HPDE6-E6E7 (cell line): ENCODE data around the gene CCDC191.

Source experiments
- DNase-seq: peaks from one replicate; pipeline ENCODE4 v3.0.0; 2011; ENCODE audit warnings: missing footprints; ENCODE audit errors: extremely low spot score

CCDC191 gene, protein sequence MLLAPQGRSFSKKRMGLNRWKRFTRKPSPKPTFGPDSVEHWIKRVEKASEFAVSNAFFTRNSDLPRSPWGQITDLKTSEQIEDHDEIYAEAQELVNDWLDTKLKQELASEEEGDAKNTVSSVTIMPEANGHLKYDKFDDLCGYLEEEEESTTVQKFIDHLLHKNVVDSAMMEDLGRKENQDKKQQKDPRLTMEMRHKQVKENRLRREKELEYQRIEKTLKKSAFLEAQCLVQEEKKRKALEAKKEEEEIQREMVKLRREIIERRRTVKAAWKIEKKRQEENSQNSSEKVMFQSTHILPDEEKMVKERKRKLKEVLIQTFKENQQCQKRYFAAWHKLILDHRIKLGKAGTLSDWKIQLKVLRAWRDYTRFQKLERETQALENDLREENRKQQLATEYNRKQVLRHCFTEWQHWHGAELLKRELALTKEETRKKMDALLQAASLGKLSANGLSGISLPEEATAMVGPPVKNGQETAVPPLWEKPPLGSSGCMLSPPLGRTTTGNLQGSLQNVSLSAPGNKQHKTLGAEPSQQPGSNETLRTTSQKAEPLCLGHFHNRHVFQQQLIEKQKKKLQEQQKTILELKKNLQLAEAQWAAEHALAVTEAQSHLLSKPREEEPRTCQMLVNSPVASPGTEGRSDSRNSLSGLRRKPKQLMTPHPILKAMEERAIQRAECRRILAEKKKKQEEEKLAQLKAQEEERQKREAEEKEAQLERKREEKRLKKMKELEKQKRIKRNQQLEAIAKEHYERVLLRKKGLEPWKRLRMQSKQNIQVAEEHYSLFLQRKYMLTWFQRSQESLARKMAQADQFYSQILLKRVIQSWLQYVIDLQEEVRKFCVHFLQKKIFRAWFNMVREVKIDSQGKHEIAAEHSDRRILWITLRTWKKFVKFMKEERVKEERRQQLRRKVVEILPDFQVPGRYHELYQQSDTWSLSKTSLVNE

DNA sequence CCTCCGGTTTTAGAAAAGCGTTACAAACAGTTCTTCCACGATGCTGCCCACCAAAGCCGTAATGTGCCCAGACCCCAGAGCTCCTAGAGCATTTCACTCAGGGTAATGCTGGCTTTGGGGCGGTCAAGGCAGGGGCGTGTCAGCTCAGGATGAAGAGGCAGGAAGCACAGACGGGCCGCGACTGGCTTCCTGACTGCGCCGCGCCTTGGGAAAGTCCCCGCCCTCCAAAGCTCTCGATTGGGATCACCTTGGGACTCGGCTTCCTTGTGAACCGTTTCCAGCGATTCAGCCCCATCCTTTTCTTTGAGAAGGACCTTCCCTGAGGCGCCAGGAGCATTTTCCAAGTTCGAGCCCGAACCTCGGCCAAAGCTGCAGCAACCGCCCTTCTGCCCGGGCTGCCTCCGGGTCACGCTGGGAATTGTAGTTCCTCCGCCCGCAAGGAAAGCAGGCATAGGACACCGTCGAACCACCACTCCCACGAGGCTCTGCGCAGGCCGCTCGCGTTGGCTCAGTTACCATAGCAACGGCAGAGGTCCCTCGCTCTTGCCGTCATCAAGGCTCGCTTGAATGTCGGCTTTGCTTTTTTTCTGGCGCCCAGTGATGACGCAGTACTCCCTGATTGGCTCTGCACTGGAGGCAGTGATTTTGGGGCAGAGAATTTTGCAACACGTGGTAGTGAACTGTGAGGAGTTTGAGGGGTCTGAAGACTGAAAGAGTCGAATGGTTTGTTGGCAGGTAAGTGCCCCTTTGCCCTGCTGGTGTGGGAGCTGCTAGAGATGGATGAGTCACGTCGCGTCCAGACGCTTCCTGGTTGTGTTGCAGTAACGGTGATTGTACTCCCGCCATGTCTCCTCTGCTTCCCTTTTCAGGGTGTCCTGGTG, at the start of gene CCDC191, which contains the start of gene QTRT2:
TSS of gene CCDC191 (minus strand) at position 397 of the 881 bp plus-strand sequence. CDS start at position 337, 60 bp downstream.
TSS of gene QTRT2 (plus strand) at position 608 of the 881 bp plus-strand sequence. CDS start 8,521 bp downstream, outside the sequence.
- peak; percentile 97 for DNase-seq

DNA sequence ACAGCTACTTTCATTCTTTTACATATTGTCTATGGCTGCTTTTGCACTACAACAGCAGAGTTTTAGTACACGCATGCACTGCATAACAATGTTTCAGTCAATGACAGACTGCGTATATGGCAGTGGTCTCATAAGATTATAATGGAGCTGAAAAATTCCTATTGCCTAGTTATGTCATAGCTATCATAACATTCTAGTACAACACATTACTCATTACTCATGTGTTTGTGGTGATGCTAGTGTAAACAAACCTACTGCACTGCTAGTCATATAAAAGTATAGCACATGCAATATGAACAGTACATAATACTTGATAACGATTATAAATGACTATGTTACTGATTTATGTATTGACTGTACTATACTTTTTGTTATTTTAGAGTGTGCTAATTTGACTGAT, 48.1 kb upstream of the CCDC191 start:
- DNase-seq: no peak

GRCh38 chr3:114103858-114104257, 47.5 kb upstream of the CCDC191 start:
- DNase-seq: no peak

- no peak for DNase-seq
Measured at GRCh38 chr3:114103181-114103580, 46.9 kb upstream of the CCDC191 start.

GRCh38 chr3:114101101-114101500, 44.8 kb upstream of the CCDC191 start:
- no peak for DNase-seq

DNA sequence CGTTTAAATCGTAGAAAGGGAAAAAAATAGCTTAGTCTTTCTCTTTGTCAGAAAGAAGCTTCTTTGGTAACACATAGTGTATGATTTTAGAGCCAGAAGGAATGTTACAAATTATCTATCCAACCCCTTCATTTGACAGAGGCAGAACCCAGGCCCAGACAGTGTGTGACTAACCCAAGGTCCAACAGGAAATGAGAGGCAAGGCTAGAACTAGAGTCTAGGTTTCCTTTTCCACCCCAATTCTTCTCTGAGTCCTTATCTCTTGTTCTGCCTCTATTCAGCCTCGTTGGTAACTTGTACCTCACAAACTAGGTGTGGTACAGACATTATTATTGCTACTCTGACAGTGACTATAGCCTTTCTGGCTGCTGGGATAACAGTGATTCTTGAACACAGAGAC, 39.5 kb upstream of the CCDC191 start:
- no peak for DNase-seq

DNA sequence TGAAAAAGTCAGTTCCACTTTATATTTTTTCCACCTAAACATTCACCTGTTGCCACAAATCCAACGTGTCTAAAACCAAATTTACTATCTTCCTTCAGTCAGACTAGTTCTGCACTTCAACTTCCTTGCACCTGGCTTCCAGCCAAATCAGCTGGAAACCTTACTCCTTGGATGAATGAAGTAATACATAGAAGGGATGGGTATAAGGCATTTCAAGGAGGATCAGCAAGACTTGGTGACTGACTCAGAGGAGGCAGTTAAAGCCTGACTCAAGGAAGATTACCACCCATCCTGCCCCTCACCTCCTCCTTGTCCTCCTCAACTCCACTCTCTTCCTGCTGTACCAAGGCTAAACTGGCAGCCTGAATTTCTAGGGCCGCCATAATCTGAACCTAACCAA, 37.3 kb upstream of the CCDC191 start:
- peak; percentile 68 for DNase-seq

DNA sequence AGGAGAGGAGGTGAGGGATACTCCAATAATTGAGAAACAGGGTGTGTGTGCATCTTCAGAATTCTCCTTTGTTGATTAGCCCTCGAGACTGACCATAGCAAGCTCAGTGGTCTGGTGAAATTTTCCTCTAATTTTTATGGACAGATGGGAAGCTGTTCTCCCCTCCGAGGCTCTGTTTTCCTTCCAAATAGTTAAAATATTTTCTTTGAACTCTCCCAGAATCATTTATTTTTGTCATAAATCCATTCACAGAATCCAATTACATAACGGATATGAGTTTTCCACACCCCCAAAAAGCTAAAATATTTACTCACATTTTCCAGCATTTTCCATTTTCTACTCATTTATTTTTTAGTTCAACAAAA, 36.7 kb upstream of the CCDC191 start:
- DNase-seq: no peak

DNA sequence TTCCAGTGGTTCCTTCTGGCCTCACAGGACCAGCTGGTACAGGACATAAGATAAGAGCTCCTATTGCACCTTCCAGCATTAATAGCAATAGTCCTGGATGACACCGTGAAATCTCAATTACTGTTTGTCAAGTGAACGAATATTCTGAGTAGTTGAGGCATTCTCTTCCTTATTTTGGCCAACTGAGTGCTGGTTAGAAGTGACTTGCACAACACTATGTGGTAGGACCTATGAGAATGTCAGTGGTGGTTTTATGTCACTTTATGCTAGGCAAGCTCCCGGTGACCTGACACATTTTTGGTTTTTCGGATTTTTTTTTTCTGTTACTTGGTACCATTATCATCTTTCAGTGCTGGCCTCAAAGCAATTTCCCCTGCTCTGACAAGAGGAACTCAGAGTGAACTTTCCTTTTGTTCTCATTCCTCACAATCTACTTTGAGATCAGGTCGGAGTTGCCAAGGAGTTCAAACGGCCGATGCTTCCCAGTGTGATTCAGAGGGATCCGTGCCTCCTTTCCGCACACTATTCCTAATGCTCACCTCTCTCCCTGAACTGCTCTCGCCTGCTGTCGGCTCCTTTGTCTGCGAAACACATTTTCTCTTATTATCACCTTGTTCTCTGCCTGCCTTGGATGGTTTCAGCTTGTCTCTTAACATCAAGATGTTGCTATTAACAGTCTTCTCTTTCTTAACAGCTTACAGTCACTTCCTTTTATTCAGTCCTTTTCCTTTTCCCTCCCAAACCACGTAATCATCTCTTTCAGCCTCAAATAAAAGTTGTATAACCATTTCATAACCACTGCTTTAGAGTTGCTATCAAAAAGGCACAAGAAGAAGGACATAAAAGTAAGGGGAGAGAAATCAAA, 36.1 kb upstream of the CCDC191 start:
- DNase-seq: no peak

GRCh38 chr3:114089675-114090074, 33.3 kb upstream of the CCDC191 start:
- no peak for DNase-seq

DNA sequence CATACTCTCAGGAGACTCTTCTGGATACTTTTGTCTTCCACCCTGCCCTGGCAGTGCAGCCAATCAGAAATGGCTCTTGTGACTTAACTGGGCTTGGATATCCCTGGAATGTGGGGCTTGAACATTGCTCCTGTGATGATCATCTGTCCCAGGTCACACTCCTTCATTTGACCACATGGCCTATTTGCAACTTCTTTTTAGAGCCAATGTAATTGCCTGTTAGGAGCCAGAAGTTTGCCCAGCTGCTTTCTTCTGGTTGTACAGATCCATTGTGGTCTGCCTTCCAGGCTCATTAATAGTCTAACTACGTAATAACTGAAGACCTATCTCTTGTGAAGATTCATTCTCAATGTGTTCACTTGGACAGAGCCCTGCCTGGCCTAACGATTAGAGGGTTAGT, 30.0 kb upstream of the CCDC191 start:
- DNase-seq: no peak

DNA sequence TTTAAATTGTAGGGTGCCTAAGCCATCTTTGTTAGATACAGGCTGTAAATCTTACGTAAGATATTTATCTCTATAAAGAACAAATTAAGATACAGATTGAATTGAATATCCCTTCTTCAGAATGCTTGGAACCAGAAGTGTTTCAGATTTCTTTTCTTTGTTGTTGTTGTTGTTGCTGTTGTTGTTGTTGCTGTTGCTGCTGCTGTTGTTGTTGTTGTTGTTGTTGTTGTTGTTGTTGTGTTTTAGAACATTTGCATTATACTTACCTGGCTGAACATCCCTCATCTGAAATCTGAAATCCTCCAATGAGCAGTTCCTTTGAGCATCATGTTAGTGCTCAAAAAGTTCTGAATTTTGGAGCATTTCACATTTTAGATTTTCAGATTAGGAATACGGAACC, 26.8 kb upstream of the CCDC191 start:
- no peak for DNase-seq

DNA sequence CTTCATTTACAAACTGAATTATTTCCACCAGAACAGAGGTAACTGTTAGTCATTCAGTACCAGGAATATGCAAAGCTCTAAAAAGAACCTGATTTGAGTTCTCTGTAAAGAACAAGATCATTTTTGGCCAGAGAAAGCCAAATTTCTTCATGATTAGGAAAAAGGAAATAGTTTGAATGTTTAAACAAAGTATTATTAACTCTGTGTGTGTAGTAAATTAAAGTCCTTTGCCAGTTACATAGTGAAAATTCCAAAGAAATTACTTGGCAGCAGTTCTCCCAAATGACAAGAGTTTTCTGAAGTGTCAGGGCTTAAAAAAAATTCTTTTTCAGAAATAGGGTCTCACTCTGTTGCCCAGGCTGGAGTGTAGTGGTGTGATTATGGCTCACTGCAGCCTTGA, 24.7 kb upstream of the CCDC191 start:
- no peak for DNase-seq

- no peak for DNase-seq
Measured at GRCh38 chr3:114080201-114080600, 23.9 kb upstream of the CCDC191 start.

DNA sequence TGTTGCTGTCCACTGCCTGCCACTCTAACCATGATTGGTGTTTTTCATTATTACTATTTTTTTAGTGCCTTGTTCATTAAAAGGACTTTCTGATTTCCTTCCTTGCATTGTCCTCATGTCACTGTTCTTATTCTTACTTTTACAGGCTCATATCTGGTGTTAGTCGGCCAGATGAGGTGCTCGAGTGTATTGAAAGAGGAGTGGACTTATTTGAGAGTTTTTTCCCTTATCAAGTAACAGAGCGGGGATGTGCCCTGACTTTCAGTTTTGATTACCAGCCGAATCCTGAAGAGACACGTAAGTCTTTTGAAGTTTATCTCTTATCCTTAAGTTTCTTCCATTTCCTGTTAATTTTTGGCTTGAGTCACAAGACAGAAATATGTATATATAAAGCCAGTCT, 23.4 kb upstream of the CCDC191 start:
- DNase-seq: no peak

DNA sequence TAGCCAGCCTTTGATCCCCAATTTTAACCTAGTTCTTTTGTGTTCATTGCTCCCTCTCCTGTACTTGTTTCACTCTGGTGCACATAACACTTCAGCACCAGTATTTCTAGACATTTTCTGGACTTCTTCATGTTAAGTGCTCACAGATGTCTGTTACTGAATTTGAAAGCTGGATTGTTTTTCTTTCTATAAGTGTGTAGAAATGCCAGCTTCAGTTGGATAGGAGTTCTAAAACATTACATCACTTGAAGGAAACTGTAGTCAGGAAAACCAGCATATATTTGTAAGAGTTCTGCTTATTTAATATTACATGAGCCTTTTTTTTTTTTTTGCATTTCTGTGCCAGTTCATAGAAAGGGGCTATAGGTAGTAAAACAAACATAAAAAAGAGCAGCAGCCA, 21.8 kb upstream of the CCDC191 start:
- DNase-seq: no peak

DNA sequence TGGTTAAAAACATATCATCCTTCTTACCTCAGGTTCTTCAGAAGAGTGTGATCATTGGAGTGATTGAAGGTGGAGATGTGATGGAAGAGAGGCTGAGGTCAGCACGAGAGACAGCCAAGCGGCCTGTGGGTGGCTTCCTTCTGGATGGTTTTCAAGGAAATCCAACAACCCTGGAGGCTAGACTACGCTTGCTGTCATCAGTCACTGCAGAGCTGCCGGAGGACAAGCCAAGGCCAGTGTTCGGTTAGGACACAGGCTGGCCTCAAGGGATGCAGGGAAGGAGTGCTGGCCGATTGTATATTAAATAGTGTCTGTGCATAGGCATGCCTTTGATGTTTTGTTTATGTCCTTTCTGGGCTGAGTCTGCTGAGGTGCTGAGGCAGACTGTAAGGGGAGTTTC, 20.4 kb upstream of the CCDC191 start:
- no peak for DNase-seq

GRCh38 chr3:114071786-114072185, 15.5 kb upstream of the CCDC191 start:
- DNase-seq: no peak

DNA sequence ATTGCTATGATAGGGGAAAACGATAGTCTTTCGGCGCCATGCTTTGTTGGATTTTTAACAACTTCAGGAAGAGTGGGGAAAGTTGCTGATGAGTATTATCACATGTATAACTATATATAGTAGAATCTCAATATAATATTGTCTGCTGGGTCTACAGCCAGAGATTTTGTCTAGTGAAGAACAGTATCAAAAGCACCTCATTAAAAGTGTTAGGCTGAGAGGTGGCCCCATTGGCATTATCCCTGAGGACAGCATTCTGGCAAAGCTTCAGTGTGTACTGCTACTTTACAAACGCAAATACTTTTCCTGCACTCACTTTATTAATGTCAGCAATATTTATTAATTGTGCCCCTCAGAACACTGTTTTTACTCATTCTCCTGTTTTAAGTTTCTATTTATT, 12.0 kb upstream of the CCDC191 start:
- DNase-seq: no peak

DNA sequence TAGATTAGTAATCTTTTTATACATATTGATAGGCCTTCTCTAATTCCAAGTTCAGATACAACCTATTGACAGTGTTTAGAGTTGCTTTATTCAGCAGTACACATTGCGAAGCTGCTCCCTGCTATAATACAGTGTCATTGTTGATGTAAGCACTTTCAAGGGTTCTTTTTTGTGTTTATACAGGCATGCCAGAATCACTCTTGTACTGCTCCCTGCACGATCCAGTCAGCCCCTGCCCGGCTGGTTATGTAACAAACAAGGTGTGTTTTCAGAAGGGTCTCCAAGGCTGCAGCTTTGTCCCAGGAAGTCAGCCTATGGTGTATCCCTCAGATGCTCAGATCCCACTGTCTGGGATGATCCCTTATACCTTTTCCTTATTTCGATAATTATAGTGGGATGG, 11.5 kb upstream of the CCDC191 start:
- no peak for DNase-seq
